Stomach smooth muscle (tissue), 2 donors: Measurements from ENCODE around the gene PARP1.
"Not testable (repeated sequence)": the region's sequence is repeated elsewhere in the genome, so short reads cannot be mapped to it uniquely, and the experiment has no call there.

Experiments
- H3K27ac ChIP-seq: one replicate; pipeline ENCODE4 v1.7.0; 2013; ENCODE audit warnings: mild to moderate bottlenecking, low read length, inconsistent platforms
- H3K27me3 ChIP-seq, 2 donors: one replicate each; pipeline ENCODE4 v1.7.0; 2013; ENCODE audit warnings: low read length in 2 of 2; ENCODE audit not compliant: insufficient read depth in 2 of 2, control insufficient read depth in 1 of 2
- H3K36me3 ChIP-seq, 2 donors: one replicate each; pipeline ENCODE4 v1.7.0; 2013; ENCODE audit warnings: low read length in 2 of 2; ENCODE audit not compliant: control insufficient read depth in 2 of 2, insufficient read depth in 2 of 2
- H3K4me1 ChIP-seq: one replicate; pipeline ENCODE4 v1.7.0; 2013; ENCODE audit warnings: low read length; ENCODE audit not compliant: control insufficient read depth, insufficient read depth
- H3K4me3 ChIP-seq, 2 donors: one replicate each; pipeline ENCODE4 v1.7.0; 2013; ENCODE audit warnings: low read length in 2 of 2
- H3K9ac ChIP-seq, 2 donors: one replicate each; pipeline ENCODE4 v1.7.0; 2013; ENCODE audit warnings: low read length in 2 of 2, mild to moderate bottlenecking in 1 of 2
- H3K9me3 ChIP-seq, 2 donors: one replicate each; pipeline ENCODE4 v1.7.0; 2013; ENCODE audit warnings: low read length in 2 of 2; ENCODE audit not compliant: control insufficient read depth in 2 of 2
- donor health status: healthy.
- donor health status: Pancreatic carcinoma.

Gene PARP1

DNA sequence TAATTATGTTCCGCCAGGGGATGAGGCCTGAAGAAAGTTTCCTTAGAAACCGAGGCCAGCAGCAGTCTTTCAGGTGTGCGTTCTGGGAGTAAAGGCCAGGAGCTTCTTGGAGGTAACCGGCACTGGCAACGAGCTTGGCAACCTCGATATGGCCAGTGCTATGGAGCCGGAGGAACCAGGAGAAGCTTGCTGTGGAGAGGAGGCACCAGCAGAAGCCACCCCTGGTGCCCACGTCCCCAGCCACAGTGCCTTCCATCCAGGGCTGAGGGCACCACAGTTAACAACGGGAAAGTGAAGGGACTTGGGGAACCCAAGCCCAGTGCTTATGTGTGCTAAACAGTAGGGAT is 57.4 kb downstream of the PARP1 start:
- H3K9ac ChIP-seq, result no peak overlapping the region
- H3K9me3 ChIP-seq, result no peaks in the 10 kb centered on the region
- peaks cover 5% of the 10 kb centered on the region for H3K4me1 ChIP-seq
- no peaks in the 10 kb centered on the region for H3K27me3 ChIP-seq
- no peaks in the 10 kb centered on the region for H3K36me3 ChIP-seq
- no peak overlapping the region for H3K4me3 ChIP-seq
- H3K27ac ChIP-seq, result no peak overlapping the region

DNA sequence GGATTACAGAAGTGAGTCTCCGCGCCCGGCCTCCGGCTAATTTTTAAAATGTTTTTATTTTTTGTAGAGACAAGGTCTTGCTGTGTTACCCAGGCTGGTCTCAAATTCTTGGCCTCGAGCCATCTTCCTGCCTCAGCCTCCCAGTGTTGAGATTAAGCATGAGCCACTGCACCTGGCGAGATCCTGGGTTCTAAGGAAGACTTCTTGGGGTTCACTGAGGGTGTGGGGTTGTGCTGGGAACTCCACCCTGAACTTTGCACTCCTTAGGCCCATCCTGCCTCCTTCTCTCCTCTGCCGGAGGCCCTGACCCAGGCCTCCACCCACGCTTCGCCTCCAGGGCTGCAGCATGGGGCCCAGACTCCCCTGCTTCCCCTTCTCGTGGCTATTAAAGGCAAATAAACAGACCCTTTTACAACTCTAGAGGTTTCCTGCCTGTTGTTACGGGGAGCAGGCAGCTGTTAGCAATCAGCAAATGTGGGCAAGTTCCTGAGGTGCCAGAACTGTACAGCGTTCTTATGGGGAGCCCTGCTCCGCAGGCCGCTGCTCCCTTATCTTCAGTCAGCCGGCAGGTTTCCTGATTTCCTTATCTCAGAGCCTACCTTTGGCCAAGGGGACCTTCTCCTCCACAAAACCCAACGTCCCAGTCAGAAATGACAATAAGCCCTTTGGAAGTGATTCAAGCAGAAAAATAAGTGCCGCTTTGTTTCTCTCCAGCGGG is 57.9 kb downstream of the PARP1 start:
- no peak overlapping the region for H3K27ac ChIP-seq
- no peak overlapping the region for H3K9ac ChIP-seq
- H3K4me1 ChIP-seq, result peaks cover 4% of the 10 kb centered on the region
- H3K4me3 ChIP-seq, result no peak overlapping the region
- no peaks in the 10 kb centered on the region for H3K9me3 ChIP-seq
- no peaks in the 10 kb centered on the region for H3K27me3 ChIP-seq
- H3K36me3 ChIP-seq, result no peaks in the 10 kb centered on the region

DNA sequence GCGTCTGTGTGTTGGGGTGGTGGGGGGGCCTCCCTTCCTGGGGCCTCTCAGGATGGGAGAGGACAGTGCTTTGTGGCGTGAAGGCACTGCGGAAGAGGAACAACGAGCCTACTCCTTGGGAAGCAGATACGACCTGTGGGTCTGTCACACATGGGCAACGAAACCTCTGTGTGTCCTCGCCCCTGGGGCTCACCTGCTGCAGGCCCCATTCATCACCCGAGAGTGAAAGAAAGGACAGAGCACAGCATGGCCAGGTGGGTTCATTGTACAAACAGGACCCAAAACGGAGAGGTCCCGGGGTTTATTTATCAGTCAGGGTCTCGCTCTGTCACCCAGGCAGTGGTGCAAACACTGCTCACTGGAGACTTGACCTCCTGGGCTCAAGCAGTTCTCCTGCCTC is 58.8 kb downstream of the PARP1 start:
- Histone ChIP-seq H3K4me3 (no peak overlapping the region), H3K27ac (no peak overlapping the region), H3K36me3 (no peaks in the 10 kb centered on the region), H3K9ac (no peak overlapping the region), H3K9me3 (no peaks in the 10 kb centered on the region), H3K27me3 (no peaks in the 10 kb centered on the region), H3K4me1 (peaks cover 4% of the 10 kb centered on the region)

DNA sequence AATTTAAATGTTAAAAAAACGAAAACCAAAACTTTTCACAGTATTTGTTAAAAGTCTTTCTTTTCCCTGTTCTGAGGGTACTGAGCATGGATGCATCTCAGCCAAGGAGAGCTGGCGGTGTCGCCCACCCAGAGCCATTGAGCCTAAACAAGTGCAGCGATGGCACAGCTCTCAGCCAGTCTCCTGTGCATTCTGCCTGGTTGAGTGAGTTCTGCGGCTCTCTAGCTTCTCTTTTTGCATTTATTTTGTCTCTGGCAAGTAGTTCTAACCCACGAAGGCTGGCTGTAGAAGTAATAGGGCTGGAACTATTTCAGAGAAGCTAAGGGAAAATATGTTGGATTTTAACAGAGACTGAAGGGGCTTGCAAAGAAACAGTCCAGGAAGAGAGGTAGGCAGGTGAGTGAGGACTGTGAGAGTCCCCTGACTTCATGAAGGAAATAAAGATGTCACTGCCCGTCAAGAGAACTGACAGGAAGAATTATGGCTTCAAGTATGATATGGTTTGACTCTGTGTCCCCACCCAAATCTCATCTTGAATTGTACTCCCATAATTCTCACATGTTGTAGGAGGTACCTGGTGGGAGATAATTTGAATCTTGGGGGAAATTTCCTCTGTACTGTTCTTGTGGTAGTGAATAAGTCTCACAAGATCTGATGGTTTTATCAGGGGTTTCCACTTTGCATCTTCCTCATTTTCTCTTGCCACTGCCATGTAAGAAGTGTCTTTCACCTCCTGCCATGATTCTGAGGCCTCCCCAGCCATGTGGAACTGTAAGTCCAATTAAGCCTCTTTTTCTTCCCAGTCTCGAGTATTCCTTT is 63.2 kb downstream of the PARP1 start:
- no peaks in the 10 kb centered on the region for H3K4me1 ChIP-seq
- H3K27me3 ChIP-seq, result no peaks in the 10 kb centered on the region
- no peak overlapping the region for H3K9ac ChIP-seq
- no peaks in the 10 kb centered on the region for H3K9me3 ChIP-seq
- no peaks in the 10 kb centered on the region for H3K36me3 ChIP-seq
- no peak overlapping the region for H3K27ac ChIP-seq
- H3K4me3 ChIP-seq, result no peak overlapping the region

DNA sequence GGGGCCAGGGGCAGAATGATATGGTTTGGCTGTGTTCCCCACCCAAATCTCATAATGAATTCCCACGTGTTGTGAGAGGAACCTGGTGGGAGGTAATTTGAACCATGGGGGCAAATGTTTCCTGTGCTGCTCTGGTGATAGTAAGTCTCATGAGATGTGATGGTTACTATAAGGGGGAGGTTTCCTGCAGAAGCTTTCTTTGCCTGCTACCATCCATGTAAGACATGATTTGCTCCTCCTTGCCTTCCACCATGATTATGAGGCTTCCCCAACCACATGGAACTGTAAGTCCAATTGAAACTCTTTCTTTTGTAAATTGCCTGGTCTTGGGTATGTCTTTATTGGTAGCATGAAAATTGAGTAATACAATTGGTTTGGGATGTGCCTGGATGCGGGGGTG is 65.2 kb downstream of the PARP1 start:
- Histone ChIP-seq H3K9me3 (no peaks in the 10 kb centered on the region), H3K27ac (no peak overlapping the region), H3K27me3 (no peaks in the 10 kb centered on the region), H3K4me3 (no peak overlapping the region), H3K4me1 (no peaks in the 10 kb centered on the region), H3K36me3 (no peaks in the 10 kb centered on the region), H3K9ac (no peak overlapping the region)

DNA sequence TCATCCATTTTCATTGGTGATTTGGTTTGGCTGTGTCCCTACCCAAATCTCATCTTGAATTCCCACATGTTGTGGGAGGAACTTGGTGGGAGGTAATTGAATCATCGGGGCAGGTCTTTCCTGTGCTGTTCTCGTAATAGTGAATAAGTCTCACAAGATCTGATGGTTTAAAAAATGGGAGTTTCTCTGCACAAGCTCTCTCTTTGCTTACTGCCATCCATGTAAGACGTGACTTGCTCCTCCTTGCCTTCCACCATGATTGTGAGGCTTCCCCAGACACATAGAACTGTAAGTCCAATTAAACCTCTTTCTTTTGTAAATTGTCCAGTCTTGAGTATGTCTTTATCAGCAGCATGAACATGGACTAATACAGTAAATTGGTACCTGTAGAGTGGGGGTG is 67.8 kb downstream of the PARP1 start:
- H3K36me3 ChIP-seq, H3K4me1 ChIP-seq, H3K9me3 ChIP-seq, H3K27ac ChIP-seq, H3K4me3 ChIP-seq, H3K27me3 ChIP-seq, H3K9ac ChIP-seq: not testable (repeated sequence)

DNA sequence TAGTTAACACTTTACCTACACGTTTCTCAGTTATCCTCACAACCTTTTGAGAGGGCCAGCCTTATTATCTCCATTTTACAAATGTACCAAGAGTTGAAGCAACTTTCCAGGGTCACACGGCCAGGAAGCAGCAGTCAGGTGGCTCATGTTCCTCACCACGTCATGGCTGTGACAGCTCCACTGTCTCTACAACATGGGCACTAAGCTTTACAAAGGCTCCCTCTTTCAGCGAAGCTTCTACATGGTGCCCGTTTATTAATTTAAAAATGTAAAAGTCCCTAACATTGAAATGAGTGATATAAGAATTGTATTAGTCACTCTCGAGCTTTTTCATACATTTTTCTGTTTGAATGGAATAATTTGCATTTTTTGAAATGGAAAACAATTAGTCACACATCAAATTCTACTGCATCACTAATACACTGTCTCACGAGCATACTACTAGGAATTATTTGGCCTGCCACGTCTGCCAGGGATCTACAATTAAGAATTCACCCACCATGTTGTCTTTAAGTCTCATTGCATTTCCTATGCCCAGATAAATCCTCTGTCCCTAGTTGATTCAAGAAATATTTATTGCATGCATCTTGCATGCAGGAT is 70.5 kb downstream of the PARP1 start:
- H3K9me3 ChIP-seq, result no peaks in the 10 kb centered on the region
- no peaks in the 10 kb centered on the region for H3K36me3 ChIP-seq
- H3K9ac ChIP-seq, result no peak overlapping the region
- H3K4me1 ChIP-seq, result no peaks in the 10 kb centered on the region
- no peaks in the 10 kb centered on the region for H3K27me3 ChIP-seq
- no peak overlapping the region for H3K27ac ChIP-seq
- H3K4me3 ChIP-seq, result no peak overlapping the region

DNA sequence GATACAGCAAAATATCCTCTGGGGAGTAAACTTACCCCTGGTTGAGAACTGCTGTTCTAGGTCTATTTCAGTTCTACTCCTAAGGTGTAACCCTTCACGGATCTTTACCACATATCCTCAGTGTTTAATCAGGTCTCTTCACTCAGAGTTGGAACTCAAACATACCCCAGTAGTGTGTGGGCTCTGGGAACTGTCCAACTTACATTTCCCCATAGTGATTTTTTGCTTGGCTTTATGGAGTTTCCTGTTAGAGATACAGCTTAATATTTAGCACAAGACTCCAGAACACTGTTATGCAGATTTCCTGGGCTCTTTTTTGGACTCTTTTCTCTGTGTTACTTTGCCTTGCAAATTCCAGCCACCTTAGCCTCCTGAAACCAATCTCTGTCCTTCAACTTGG is 72.2 kb downstream of the PARP1 start:
- Histone ChIP-seq H3K9me3 (no peaks in the 10 kb centered on the region), H3K9ac (no peak overlapping the region), H3K36me3 (no peaks in the 10 kb centered on the region), H3K27ac (no peak overlapping the region), H3K4me1 (no peaks in the 10 kb centered on the region), H3K4me3 (no peak overlapping the region), H3K27me3 (no peaks in the 10 kb centered on the region)

DNA sequence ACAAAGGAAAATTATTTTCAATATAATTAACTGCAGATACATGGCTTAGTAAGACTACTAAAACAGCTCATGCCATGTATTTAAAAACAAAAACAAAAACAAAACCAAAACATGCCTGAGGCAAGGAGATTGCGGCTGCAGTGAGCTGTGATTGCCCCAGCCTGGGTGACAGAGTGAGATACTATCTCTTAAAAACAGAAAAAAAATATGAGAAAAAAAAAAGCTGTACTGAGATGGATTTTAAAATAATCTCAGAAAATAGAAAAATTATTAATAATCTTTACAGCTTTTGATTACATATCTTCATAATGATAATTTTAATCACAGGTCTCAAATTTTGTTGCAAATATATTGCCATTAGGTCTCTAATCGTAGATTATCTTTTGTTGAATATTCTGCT is 74.9 kb downstream of the PARP1 start:
- Histone ChIP-seq H3K9me3 (no peaks in the 10 kb centered on the region), H3K36me3 (no peaks in the 10 kb centered on the region), H3K9ac (no peak overlapping the region), H3K27ac (no peak overlapping the region), H3K4me1 (no peaks in the 10 kb centered on the region), H3K4me3 (no peak overlapping the region), H3K27me3 (no peaks in the 10 kb centered on the region)

DNA sequence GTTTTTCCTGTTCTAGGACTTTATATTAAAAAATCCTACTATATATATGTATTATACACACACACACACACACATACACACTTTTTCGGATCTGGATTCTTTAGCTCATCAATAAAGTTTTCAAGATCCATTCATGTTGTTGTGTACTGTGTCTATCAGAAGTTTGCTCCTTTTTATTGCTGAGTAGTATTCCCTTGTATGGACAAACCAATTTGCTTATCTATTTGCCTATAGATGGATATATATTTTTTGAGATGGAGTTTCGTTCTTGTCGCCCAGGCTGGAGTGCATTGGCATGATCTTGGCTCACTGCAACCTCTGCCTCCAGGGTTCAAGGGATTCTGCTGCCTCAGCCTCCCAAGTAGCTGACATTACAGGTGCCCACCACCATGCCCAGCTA is 78.7 kb downstream of the PARP1 start:
- Histone ChIP-seq H3K27ac (no peak overlapping the region), H3K9ac (no peak overlapping the region), H3K36me3 (no peaks in the 10 kb centered on the region), H3K9me3 (no peaks in the 10 kb centered on the region), H3K4me3 (no peak overlapping the region), H3K27me3 (no peaks in the 10 kb centered on the region), H3K4me1 (no peaks in the 10 kb centered on the region)

DNA sequence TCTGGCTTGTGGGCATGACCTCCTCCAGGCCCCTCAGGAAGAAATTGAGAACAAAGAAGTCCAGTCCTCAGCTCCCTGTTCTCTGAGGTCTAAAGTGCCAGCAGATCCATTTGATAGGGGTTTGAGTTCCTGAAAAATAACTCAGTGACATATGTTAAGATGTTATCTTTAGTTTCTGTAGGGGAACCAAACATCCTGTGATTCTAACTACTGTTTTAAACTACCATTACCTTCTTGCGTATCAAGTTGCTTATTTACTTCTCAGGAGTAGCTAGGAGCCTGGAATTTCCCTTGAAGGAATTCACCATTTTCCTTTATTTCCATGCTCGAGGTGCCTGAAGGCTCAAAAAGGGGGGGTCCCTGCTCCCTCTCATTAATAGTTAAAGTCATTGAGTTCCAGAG is 80.1 kb downstream of the PARP1 start:
- Histone ChIP-seq H3K27me3 (no peaks in the 10 kb centered on the region), H3K27ac (no peak overlapping the region), H3K9ac (no peak overlapping the region), H3K4me1 (no peaks in the 10 kb centered on the region), H3K36me3 (no peaks in the 10 kb centered on the region), H3K9me3 (no peaks in the 10 kb centered on the region), H3K4me3 (no peak overlapping the region)
